Loucy (cell line): ENCODE measurements around the gene OTUD4.

Source experiments
- EZH2phosphoT487 ChIP-seq: fragments of 200-600 bp; IDR thresholded peaks from 2 replicates; pipeline ENCODE4 v1.6.1; 2018; ENCODE audit warnings: antibody characterized with exemption, mild to moderate bottlenecking, moderate library complexity, borderline replicate concordance
- TF ChIP-seq, protein P1 (sequence below): fragments of 200-600 bp; sonication (generic); conservative IDR thresholded peaks from 2 replicates; pipeline ENCODE4 v1.5.1; 2014; ENCODE audit warnings: mild to moderate bottlenecking, antibody characterized with exemption, low read length

- TF ChIP-seq, protein P1, sequence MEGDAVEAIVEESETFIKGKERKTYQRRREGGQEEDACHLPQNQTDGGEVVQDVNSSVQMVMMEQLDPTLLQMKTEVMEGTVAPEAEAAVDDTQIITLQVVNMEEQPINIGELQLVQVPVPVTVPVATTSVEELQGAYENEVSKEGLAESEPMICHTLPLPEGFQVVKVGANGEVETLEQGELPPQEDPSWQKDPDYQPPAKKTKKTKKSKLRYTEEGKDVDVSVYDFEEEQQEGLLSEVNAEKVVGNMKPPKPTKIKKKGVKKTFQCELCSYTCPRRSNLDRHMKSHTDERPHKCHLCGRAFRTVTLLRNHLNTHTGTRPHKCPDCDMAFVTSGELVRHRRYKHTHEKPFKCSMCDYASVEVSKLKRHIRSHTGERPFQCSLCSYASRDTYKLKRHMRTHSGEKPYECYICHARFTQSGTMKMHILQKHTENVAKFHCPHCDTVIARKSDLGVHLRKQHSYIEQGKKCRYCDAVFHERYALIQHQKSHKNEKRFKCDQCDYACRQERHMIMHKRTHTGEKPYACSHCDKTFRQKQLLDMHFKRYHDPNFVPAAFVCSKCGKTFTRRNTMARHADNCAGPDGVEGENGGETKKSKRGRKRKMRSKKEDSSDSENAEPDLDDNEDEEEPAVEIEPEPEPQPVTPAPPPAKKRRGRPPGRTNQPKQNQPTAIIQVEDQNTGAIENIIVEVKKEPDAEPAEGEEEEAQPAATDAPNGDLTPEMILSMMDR: no peak
- TF ChIP-seq EZH2phosphoT487: no peak
Observed at GRCh38 chr4:145207934-145208333, 27.5 kb upstream of the OTUD4 start.
